NB4 (cell line): ENCODE measurements around the gene GLRA3.

Experiments used
- DNase-seq: peaks from one replicate; pipeline ENCODE4 v3.0.0; 2010; ENCODE audit warnings: low read depth
- H3K4me3 ChIP-seq: one replicate; pipeline ENCODE4 v1.5.1; 2011; ENCODE audit warnings: mild to moderate bottlenecking, low read depth, low read length, moderate library complexity
- MAX ChIP-seq: IDR thresholded peaks from 2 replicates; pipeline ENCODE4 v1.6.1; 2011; ENCODE audit warnings: low read depth, low read length
- MYC ChIP-seq: IDR thresholded peaks from 2 replicates; pipeline ENCODE4 v1.6.1; 2011; ENCODE audit warnings: low read depth, low read length
- POLR2A ChIP-seq: IDR thresholded peaks from 2 replicates; pipeline ENCODE4 v1.6.1; 2011; ENCODE audit warnings: mild to moderate bottlenecking; ENCODE audit not compliant: insufficient read length; ENCODE audit errors: extremely low read depth
- TF ChIP-seq, protein P1 (sequence below): IDR thresholded peaks from one replicate; pipeline ENCODE4 v1.5.1; 2012; ENCODE audit warnings: low read depth, low read length

GLRA3 gene

GRCh38 chr4:174717828-174718227, 111.2 kb downstream of the GLRA3 start:
- no peak for DNase-seq
- TF ChIP-seq POLR2A: no peak
- no peak for TF ChIP-seq MAX
- TF ChIP-seq, protein P1, sequence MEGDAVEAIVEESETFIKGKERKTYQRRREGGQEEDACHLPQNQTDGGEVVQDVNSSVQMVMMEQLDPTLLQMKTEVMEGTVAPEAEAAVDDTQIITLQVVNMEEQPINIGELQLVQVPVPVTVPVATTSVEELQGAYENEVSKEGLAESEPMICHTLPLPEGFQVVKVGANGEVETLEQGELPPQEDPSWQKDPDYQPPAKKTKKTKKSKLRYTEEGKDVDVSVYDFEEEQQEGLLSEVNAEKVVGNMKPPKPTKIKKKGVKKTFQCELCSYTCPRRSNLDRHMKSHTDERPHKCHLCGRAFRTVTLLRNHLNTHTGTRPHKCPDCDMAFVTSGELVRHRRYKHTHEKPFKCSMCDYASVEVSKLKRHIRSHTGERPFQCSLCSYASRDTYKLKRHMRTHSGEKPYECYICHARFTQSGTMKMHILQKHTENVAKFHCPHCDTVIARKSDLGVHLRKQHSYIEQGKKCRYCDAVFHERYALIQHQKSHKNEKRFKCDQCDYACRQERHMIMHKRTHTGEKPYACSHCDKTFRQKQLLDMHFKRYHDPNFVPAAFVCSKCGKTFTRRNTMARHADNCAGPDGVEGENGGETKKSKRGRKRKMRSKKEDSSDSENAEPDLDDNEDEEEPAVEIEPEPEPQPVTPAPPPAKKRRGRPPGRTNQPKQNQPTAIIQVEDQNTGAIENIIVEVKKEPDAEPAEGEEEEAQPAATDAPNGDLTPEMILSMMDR: no peak
- TF ChIP-seq MYC: no peak

GRCh38 chr4:174716986-174717770, 111.9 kb downstream of the GLRA3 start:
- TF ChIP-seq MYC (no peak), MAX (no peak), POLR2A (no peak)
- TF ChIP-seq, protein P1: no peak
- no peak for DNase-seq
- no peak overlapping the region for H3K4me3 ChIP-seq

More at GRCh38 chr4:174717828-174718227, 111.2 kb downstream of the GLRA3 start:
- H3K4me3 ChIP-seq: no peak overlapping the region

DNA sequence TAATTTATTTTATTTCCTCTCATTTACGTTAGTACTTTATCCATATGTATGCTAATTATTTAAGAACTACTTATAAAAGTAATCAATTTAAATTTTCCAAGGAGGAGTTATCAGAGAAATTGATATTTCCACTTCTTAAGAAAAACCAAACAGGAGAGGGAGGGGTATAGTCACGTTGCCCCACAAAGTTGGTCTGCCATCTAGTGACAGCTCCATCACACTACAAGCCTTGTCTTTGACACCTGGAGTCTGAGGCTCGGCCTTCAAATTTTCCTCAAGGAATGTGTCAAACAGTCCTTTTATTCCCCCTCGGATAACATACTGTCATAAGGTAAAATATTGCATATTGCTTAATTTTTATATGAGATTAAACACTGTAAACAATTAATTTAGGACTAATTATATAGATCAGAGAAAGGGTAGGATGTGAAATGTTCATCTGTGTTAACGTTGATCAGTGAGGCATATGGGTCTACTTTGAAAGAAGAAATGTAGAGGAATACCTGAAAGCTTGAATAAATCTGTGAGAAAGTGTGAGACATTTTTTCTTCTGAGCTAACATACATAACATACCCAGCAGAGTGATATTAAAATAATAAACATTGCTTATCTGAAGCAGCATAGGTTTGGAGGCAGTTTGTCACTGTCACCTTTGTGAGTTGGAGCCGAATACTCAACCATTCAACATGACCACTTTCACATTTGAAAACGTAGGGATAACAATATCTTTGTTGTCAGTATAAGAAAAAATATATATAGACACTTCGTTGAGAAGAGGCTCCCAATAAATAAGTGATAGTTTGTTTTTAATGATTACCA, 114.4 kb downstream of the GLRA3 start:
- no peak overlapping the region for H3K4me3 ChIP-seq
- TF ChIP-seq, protein P1: peak; percentile 69
- peak; percentile 37; the same call in 1 of the 2 replicates for TF ChIP-seq MAX
- no peak for TF ChIP-seq MYC
- no peak for TF ChIP-seq POLR2A
- DNase-seq: peak; percentile 50

GRCh38 chr4:174713821-174714220, 115.2 kb downstream of the GLRA3 start:
- no peak overlapping the region for H3K4me3 ChIP-seq
- TF ChIP-seq MYC (no peak), POLR2A (no peak), MAX (no peak)
- TF ChIP-seq, protein P1: no peak
- DNase-seq: no peak

- TF ChIP-seq MYC (no peak), POLR2A (no peak), MAX (no peak)
- TF ChIP-seq, protein P1: no peak
- no peak overlapping the region for H3K4me3 ChIP-seq
Observed at GRCh38 chr4:174713181-174713580, 115.9 kb downstream of the GLRA3 start.

More at GRCh38 chr4:174713181-174713580, 115.9 kb downstream of the GLRA3 start:
- DNase-seq: no peak
